ENCODE data around the gene PTPRB. TPM values are rescaled to one million over a fixed set of nuclear protein-coding genes. Genes with fewer than 3 reads are reported as not detected.

Gene PTPRB
- total RNA-seq, result under 0.01 and 0.55 TPM in 2 replicates

GRCh38 chr12:70637303-70638085 lies at the start of gene PTPRB:
Gene PTPRB, minus strand, starts transcription at chr12:70637429. Its CDS starts 34 bp downstream, at chr12:70637395.

